ENCODE measurements around the gene STKLD1. TPM values are rescaled to one million over a fixed set of nuclear protein-coding genes. Genes with fewer than 3 reads are reported as not detected.

STKLD1 gene
- total and polyA plus RNA-seq, 3 donors from 2014 or later, result 8.4 to 33.1 (median 20.9) TPM

DNA sequence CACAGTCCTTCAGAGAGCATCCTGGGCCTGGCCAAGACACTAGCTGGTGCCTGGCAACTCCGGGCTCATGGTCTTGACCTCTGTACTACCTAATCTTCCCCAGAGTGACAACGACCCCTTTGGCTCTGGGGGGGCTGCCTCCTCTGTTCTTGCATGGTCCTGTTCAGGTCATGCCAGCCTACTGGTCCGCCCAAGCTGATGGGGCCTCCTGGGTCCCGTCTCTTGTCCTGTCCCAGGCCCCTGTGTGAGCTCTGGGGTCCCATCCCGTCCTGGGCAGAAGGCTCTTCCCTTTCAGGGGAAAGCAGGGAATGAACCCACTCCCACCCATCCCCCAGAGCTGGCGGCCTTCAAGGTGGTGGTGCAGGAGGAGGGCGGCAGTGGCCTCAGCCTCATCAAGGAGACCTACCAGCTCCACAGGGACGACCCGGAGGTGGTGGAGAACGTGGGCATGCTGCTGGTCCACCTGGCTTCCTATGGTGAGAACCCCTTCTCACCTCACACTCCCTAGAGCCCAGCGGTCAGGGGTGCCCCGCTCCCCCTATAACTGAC lies 28.4 kb downstream of the STKLD1 start:
- intact Hi-C loops (cut with DNase I; ENCODE audit: low total_unique reads), result loop anchor here (5.0 kb wide), 1 partner anchor 78 kb away; no protein-coding TSS in a partner anchor
- Histone ChIP-seq H3K4me3 (no peak overlapping the region), H3K9me3 (no peaks in the 10 kb centered on the region), H3K27me3 (no peaks in the 10 kb centered on the region), H3K36me3 (ENCODE audit: low read depth, missing control alignments) (no peaks in the 10 kb centered on the region), H3K4me1 (no peaks in the 10 kb centered on the region), H3K27ac (no peak overlapping the region)
- TF ChIP-seq, protein P1, sequence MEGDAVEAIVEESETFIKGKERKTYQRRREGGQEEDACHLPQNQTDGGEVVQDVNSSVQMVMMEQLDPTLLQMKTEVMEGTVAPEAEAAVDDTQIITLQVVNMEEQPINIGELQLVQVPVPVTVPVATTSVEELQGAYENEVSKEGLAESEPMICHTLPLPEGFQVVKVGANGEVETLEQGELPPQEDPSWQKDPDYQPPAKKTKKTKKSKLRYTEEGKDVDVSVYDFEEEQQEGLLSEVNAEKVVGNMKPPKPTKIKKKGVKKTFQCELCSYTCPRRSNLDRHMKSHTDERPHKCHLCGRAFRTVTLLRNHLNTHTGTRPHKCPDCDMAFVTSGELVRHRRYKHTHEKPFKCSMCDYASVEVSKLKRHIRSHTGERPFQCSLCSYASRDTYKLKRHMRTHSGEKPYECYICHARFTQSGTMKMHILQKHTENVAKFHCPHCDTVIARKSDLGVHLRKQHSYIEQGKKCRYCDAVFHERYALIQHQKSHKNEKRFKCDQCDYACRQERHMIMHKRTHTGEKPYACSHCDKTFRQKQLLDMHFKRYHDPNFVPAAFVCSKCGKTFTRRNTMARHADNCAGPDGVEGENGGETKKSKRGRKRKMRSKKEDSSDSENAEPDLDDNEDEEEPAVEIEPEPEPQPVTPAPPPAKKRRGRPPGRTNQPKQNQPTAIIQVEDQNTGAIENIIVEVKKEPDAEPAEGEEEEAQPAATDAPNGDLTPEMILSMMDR (IDR thresholded peaks at IDR 0.05), result no peak
- TF ChIP-seq POLR2A (IDR thresholded peaks at IDR 0.05), result no peak
- 90 to 92% methylated on average over 12 of the region's 12 CpGs for WGBS, 2 donors
- DNase-seq, result no peak

- no peak for DNase-seq
These were observed 29.6 kb downstream of the STKLD1 start for GRCh38 chr9:133405508-133406438.

DNA sequence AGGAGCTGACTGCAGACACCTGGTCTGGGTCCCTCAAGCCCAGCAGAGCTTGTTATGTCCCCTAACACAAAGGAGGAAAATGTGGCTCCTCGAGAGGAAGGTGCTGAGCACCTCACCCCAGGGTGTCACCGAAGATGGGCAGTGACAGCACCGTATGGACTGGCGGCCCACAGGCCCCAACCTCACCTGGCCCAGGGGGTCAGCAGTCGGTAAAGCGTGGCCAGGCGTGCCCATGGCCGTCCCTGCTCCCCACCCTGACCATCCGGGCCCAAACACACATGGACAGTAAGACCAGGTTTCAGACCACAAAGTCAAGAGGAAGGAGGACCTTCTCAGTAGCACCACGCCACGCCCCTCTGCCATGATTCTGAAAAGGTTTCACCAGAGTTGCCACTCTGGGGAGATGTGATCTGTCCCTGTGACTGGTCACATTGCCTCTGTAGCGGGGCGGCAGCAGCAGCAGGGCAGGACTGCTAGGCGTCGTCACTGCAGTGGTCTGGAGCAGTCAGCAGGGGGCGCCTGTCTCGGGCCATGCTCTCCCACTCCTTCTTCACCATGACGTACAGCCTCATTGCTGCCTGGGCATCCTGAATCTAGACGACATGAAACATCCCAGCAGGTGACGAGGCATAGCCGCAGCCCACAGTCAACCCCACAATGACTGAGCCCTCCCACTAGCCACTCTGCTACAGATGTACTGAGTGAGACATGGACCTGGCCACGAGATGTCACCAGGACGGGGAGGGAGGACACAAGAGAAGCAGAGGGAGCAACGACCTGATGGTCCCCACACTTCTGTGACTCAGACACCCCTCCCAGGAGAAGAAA lies 30.5 kb downstream of the STKLD1 start:
- intact Hi-C loops (cut with DNase I; ENCODE audit: low total_unique reads), result loop anchor here (5.0 kb wide), 1 partner anchor 76 kb away; no protein-coding TSS in a partner anchor
- Histone ChIP-seq H3K4me3 (no peak overlapping the region), H3K27me3 (no peaks in the 10 kb centered on the region), H3K27ac (no peak overlapping the region), H3K4me1 (no peaks in the 10 kb centered on the region), H3K9me3 (no peaks in the 10 kb centered on the region), H3K36me3 (ENCODE audit: low read depth, missing control alignments) (no peaks in the 10 kb centered on the region)
- peak; percentile 82 for DNase-seq
- no peak for TF ChIP-seq POLR2A (IDR thresholded peaks at IDR 0.05)
- TF ChIP-seq, protein P1 (IDR thresholded peaks at IDR 0.05), result peak; percentile 71 to 87 (median 78)
- 62 to 73% methylated on average over 10 to 24 of the region's 24 CpGs for WGBS, 2 donors

More at GRCh38 chr9:133405508-133406438, 29.6 kb downstream of the STKLD1 start:
- Histone ChIP-seq H3K9me3 (no peaks in the 10 kb centered on the region), H3K4me1 (no peaks in the 10 kb centered on the region), H3K4me3 (no peak overlapping the region), H3K27me3 (no peaks in the 10 kb centered on the region), H3K27ac (no peak overlapping the region), H3K36me3 (ENCODE audit: low read depth, missing control alignments) (no peaks in the 10 kb centered on the region)
- TF ChIP-seq, protein P1 (IDR thresholded peaks at IDR 0.05), result no peak
- TF ChIP-seq POLR2A (IDR thresholded peaks at IDR 0.05), result no peak
- 76 to 78% methylated on average over 15 to 18 of the region's 19 CpGs for WGBS, 2 donors
- intact Hi-C loops (cut with DNase I; ENCODE audit: low total_unique reads), result loop anchor here (5.0 kb wide), 1 partner anchor 77 kb away; no protein-coding TSS in a partner anchor

DNA sequence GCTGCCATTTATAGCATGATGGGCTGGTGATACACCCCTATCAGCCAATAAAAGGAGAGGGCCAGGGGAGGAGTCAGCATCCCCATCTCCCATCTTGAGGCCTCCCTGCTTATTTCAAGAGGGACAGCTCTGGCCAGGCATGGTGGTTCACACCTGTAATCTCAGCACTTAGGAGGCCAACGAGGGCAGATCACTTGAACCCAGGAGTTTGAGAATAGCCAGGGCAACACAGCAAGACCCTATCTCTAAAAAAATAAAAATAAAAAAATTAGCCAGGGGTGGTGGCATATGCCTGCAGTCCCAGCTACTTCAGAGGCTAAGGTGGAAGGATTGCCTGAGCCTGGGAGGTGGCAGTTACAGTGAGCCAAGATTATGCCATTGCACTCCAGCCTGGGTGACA lies 31.9 kb downstream of the STKLD1 start:
- peaks cover 3% of the 10 kb centered on the region for H3K36me3 ChIP-seq (ENCODE audit: low read depth, missing control alignments)
- H3K4me1 ChIP-seq, result no peaks in the 10 kb centered on the region
- H3K27me3 ChIP-seq, result no peaks in the 10 kb centered on the region
- TF ChIP-seq POLR2A (IDR thresholded peaks at IDR 0.05), result no peak
- TF ChIP-seq, protein P1 (IDR thresholded peaks at IDR 0.05), result no peak
- H3K9me3 ChIP-seq, result no peaks in the 10 kb centered on the region
- no peak overlapping the region for H3K27ac ChIP-seq
- DNase-seq, result no peak
- H3K4me3 ChIP-seq, result no peak overlapping the region
- intact Hi-C loops (cut with DNase I; ENCODE audit: low total_unique reads), result loop anchor here (5.0 kb wide), 1 partner anchor 74 kb away; no protein-coding TSS in a partner anchor
- 95 to 100% methylated on average over 1 of the region's 1 CpG for whole genome bisulfite sequencing, 2 donors
